H1 (cell line): ENCODE measurements around the gene TOP3B. TPM values are rescaled to one million over a fixed set of nuclear protein-coding genes. Genes with fewer than 3 reads are reported as not detected.

Experiments
- CTCF ChIA-PET: fragments of 300-600 bp; sonication (Branson Sonifier 250); formaldehyde crosslinking; loops from one replicate; lab custom pipeline; 2021; ENCODE audit not compliant: partially characterized antibody; lab: Charles Lee
- POLR2A ChIA-PET: fragments of 300-600 bp; sonication (Branson Sonifier 250); formaldehyde crosslinking; loops from one replicate; lab custom pipeline; 2021; ENCODE audit warnings: inconsistent platforms; ENCODE audit not compliant: partially characterized antibody; lab: Charles Lee
- DNase-seq, 2 experiments: peaks; one replicate each; pipeline versions ENCODE4 v3.0.0 to v3.0.0-alpha.2; 2010 to 2022; ENCODE audit warnings: low spot score in 2 of 2, low read depth in 1 of 2, mixed read lengths in 1 of 2
- FAIRE-seq: peaks from 2 replicates; lab custom pipeline; 2011; peaks lifted over from hg19 to GRCh38; lab: Jason Lieb, UNC
- H2AFZ ChIP-seq: 2 replicates; pipeline ENCODE4 v1.8.1; 2012; ENCODE audit warnings: low read length, inconsistent platforms
- H2AK5ac ChIP-seq: 2 replicates; pipeline ENCODE4 v1.6.1; 2013; ENCODE audit warnings: low read depth, low read length
- H2BK120ac ChIP-seq: replicated peaks from 2 replicates; pipeline ENCODE3; 2013; ENCODE audit warnings: low read depth, low read length, inconsistent platforms
- H2BK12ac ChIP-seq: 2 replicates; pipeline ENCODE4 v1.6.1; 2013; ENCODE audit warnings: low read depth, low read length
- H2BK15ac ChIP-seq: 2 replicates; pipeline ENCODE4 v1.6.1; 2013; ENCODE audit warnings: low read length
- H2BK20ac ChIP-seq: 2 replicates; pipeline ENCODE4 v1.6.1; 2013; ENCODE audit warnings: low read length
- H2BK5ac ChIP-seq: 2 replicates; pipeline ENCODE4 v1.6.1; 2013; ENCODE audit warnings: low read depth, low read length
- H3K14ac ChIP-seq: 2 replicates; pipeline ENCODE4 v1.6.1; 2013; ENCODE audit warnings: inconsistent platforms; ENCODE audit not compliant: insufficient read length
- H3K18ac ChIP-seq: 2 replicates; pipeline ENCODE4 v1.6.1; 2013; ENCODE audit warnings: low read length; ENCODE audit errors: extremely low read depth
- H3K23ac ChIP-seq: 2 replicates; pipeline ENCODE4 v1.6.1; 2013; ENCODE audit warnings: inconsistent platforms; ENCODE audit not compliant: insufficient read length
- H3K23me2 ChIP-seq: 2 replicates; pipeline ENCODE4 v1.6.1; 2013; ENCODE audit warnings: low read depth, low read length
- H3K27ac ChIP-seq: 2 replicates; pipeline ENCODE4 v1.6.1; 2011; ENCODE audit warnings: low read depth, low read length, inconsistent platforms
- H3K27me3 ChIP-seq, 4 experiments: replicated peaks in 1 of 4; 1 replicate in 1 of 4; 2 replicates in 3 of 4; pipeline versions ENCODE4 v1.6.1 to v1.8.1; 2011 to 2013; ENCODE audit warnings: low read length in 3 of 4, mild to moderate bottlenecking in 3 of 4, inconsistent platforms in 2 of 4, mixed read lengths in 2 of 4, moderate library complexity in 1 of 4; ENCODE audit not compliant: control insufficient read depth in 3 of 4, insufficient read depth in 3 of 4; ENCODE audit errors: extremely low read depth in 1 of 4
- H3K36me3 ChIP-seq, 4 experiments: 2 replicates each; pipeline versions ENCODE4 v1.6.1 to v1.8.1; 2011 to 2013; ENCODE audit warnings: mild to moderate bottlenecking in 4 of 4, low read length in 3 of 4, moderate library complexity in 2 of 4, control low read depth in 1 of 4, inconsistent platforms in 1 of 4; ENCODE audit not compliant: insufficient read depth in 4 of 4, control insufficient read depth in 2 of 4
- H3K4ac ChIP-seq: replicated peaks from 2 replicates; pipeline ENCODE3; 2013; ENCODE audit warnings: low read length, low read depth, mixed read lengths, inconsistent platforms; ENCODE audit not compliant: insufficient read length
- H3K4me1 ChIP-seq, 4 experiments: replicated peaks in 1 of 4; 1 replicate in 1 of 4; 2 replicates in 3 of 4; pipeline versions ENCODE4 v1.6.1 to v1.8.1; 2011 to 2013; ENCODE audit warnings: low read length in 3 of 4, inconsistent platforms in 2 of 4, mixed read lengths in 1 of 4; ENCODE audit not compliant: insufficient read depth in 4 of 4, control insufficient read depth in 3 of 4
- H3K4me2 ChIP-seq, 2 experiments: 2 replicates each; pipeline versions ENCODE4 v1.6.1 to v1.8.1; 2011 to 2013; ENCODE audit warnings: low read depth in 2 of 2, low read length in 2 of 2, control low read depth in 1 of 2, inconsistent platforms in 1 of 2, mild to moderate bottlenecking in 1 of 2; ENCODE audit not compliant: insufficient read depth in 1 of 2
- H3K4me3 ChIP-seq, 4 experiments: fragments of 200-600, 300-600 bp in 1 of 4; sonication (generic), shearing (Covaris generic), sonication (Bioruptor Twin) in 1 of 4; 2 replicates each; pipeline versions ENCODE4 v1.5.1 to v1.8.1; 2011 to 2016; ENCODE audit warnings: low read length in 4 of 4, low read depth in 3 of 4, control low read depth in 2 of 4, inconsistent platforms in 2 of 4, mild to moderate bottlenecking in 2 of 4, mixed read lengths in 1 of 4, moderate library complexity in 1 of 4; ENCODE audit not compliant: insufficient read depth in 2 of 4; ENCODE audit errors: extremely low read depth in 1 of 4
- H3K56ac ChIP-seq: replicated peaks from 2 replicates; pipeline ENCODE3; 2013; ENCODE audit warnings: low read depth, mild to moderate bottlenecking, mixed read lengths, low read length, inconsistent platforms; ENCODE audit not compliant: insufficient read length
- H3K79me1 ChIP-seq: 2 replicates; pipeline ENCODE4 v1.6.1; 2013; ENCODE audit warnings: low read depth, low read length, control low read depth
- H3K79me2 ChIP-seq, 2 experiments: 2 replicates each; pipeline versions ENCODE4 v1.6.1 to v1.8.1; 2012 to 2013; ENCODE audit warnings: low read length in 2 of 2, mild to moderate bottlenecking in 2 of 2, inconsistent platforms in 1 of 2; ENCODE audit not compliant: insufficient read depth in 2 of 2, control insufficient read depth in 1 of 2
- H3K9ac ChIP-seq, 4 experiments: replicated peaks in 1 of 4; 1 replicate in 1 of 4; 2 replicates in 3 of 4; pipeline versions ENCODE4 v1.6.1 to v1.8.1; 2011 to 2013; ENCODE audit warnings: low read depth in 3 of 4, low read length in 3 of 4, control low read depth in 2 of 4, mild to moderate bottlenecking in 2 of 4, moderate library complexity in 2 of 4, inconsistent platforms in 1 of 4; ENCODE audit errors: extremely low read depth in 1 of 4
- H3K9me3 ChIP-seq, 2 experiments: 2 replicates each; pipeline versions ENCODE4 v1.6.1 to v1.8.1; 2012 to 2013; ENCODE audit warnings: mild to moderate bottlenecking in 2 of 2, moderate library complexity in 2 of 2, control low read depth in 1 of 2, inconsistent platforms in 1 of 2, low read depth in 1 of 2, low read length in 1 of 2, mixed read lengths in 1 of 2; ENCODE audit not compliant: insufficient read depth in 2 of 2
- H4K20me1 ChIP-seq, 2 experiments: replicated peaks in 1 of 2; 2 replicates each; pipeline versions ENCODE3 to v1.8.1; 2011 to 2013; ENCODE audit warnings: inconsistent platforms in 2 of 2, low read length in 2 of 2, mild to moderate bottlenecking in 1 of 2; ENCODE audit not compliant: insufficient read depth in 2 of 2, control insufficient read depth in 1 of 2
- H4K5ac ChIP-seq: 2 replicates; pipeline ENCODE4 v1.6.1; 2013; ENCODE audit warnings: low read length, low read depth, mixed read lengths, inconsistent platforms; ENCODE audit not compliant: insufficient read length
- H4K8ac ChIP-seq: 2 replicates; pipeline ENCODE4 v1.8.0; 2013; ENCODE audit warnings: mild to moderate bottlenecking, moderate library complexity, low read length, inconsistent platforms; ENCODE audit not compliant: insufficient read depth; ENCODE audit errors: extremely low read depth
- H4K91ac ChIP-seq: replicated peaks from 2 replicates; pipeline ENCODE3; 2013; ENCODE audit warnings: low read length, mixed read lengths, inconsistent platforms; ENCODE audit not compliant: insufficient read length
- CEBPB ChIP-seq: IDR thresholded peaks from 2 replicates; pipeline ENCODE4 v1.6.1; 2012; ENCODE audit warnings: low read depth, low read length
- CTCF ChIP-seq, 3 experiments: IDR thresholded peaks; 1 replicate in 2 of 3; 2 replicates in 1 of 3; pipeline versions ENCODE4 v1.5.1 to v1.6.1; 2011; ENCODE audit warnings: low read length in 3 of 3, mild to moderate bottlenecking in 3 of 3, inconsistent platforms in 2 of 3, low read depth in 1 of 3, moderate library complexity in 1 of 3; ENCODE audit not compliant: insufficient read depth in 1 of 3; ENCODE audit errors: control extremely low read depth in 1 of 3
- MAFK ChIP-seq: IDR thresholded peaks from 2 replicates; pipeline ENCODE4 v1.6.1; 2012; ENCODE audit warnings: low read depth, mild to moderate bottlenecking, improper control_type of control experiment, low read length
- RAD21 ChIP-seq, 2 experiments: IDR thresholded peaks in 1 of 2; conservative IDR thresholded peaks in 1 of 2; 2 replicates each; pipeline ENCODE4 v1.6.1; 2011; ENCODE audit warnings: low read depth in 2 of 2, low read length in 2 of 2, improper control_type of control experiment in 1 of 2, inconsistent platforms in 1 of 2, mild to moderate bottlenecking in 1 of 2, moderate library complexity in 1 of 2
- RFX5 ChIP-seq: IDR thresholded peaks from 2 replicates; pipeline ENCODE4 v1.6.1; 2011; ENCODE audit warnings: low read depth, low read length, improper control_type of control experiment, borderline replicate concordance
- SIX5 ChIP-seq: IDR thresholded peaks from 2 replicates; pipeline ENCODE4 v1.6.1; 2011; ENCODE audit warnings: mild to moderate bottlenecking, low read depth, low read length
- WGBS, 2 experiments: shearing (Covaris generic) in 1 of 2; methylation state at CpG; one replicate each; pipeline versions ENCODE4 v1.1.6 to v1.1.7; 2013 to 2015; ENCODE audit warnings: low lambda C conversion rate in 2 of 2, mixed read lengths in 2 of 2, inconsistent platforms in 1 of 2, low coverage in 1 of 2, missing lambda C conversion rate in 1 of 2; ENCODE audit not compliant: insufficient replicate concordance in 2 of 2, insufficient coverage in 1 of 2, insufficient read length in 1 of 2; ENCODE audit errors: extremely low coverage in 1 of 2, missing lambda C conversion rate in 1 of 2; 5-methylcytosine and 5-hydroxymethylcytosine counted together
- polyA plus RNA-seq, 7 experiments: library from polyadenylated mRNA; depleted of rRNA in 3 of 7; stranded (reverse) in 5 of 7; unstranded in 2 of 7; fragments of >200 nt in 5 of 7; fragments of 200-250 nt in 2 of 7; gene quantifications; 1 replicate in 5 of 7; 2 replicates in 1 of 7; 4 replicates in 1 of 7; pipeline versions ENCODE4 v1.2.1 to v1.2.3, GENCODE V29; 2011 to 2013; ENCODE audit warnings: missing spikeins in 2 of 7, mixed read lengths in 2 of 7
- total RNA-seq: library from RNA; stranded (reverse); fragmentation: NEBNext Ultra II Directional; extraction: Animal tissue kit (Norgen Biotek cat#: 25700); gene quantifications from 2 replicates; pipeline ENCODE4 v1.2.1, GENCODE V29; 2021

TOP3B gene
- total and polyA plus RNA-seq, 2 of the 8 experiments (the other 6 are each of a cell fraction or from before 2014, with no cell fraction given), result 30.4 to 52.8 TPM

GRCh38 chr22:21972293-21972779 lies 10.3 kb downstream of the TOP3B start:
- DNase-seq, result peak in 1 of 2 experiments; percentile 91
- H4K91ac ChIP-seq, result no peak overlapping the region
- no peaks in the 10 kb centered on the region for H3K23me2 ChIP-seq
- H4K20me1 ChIP-seq, result peaks cover 3 to 28% of the 10 kb centered on the region in 2 experiments
- no peaks in the 10 kb centered on the region for H3K79me2 ChIP-seq
- ChIA-PET CTCF (interaction anchor here (0.6 to 4.1 kb wide), 19 partner anchors 10 to 291 kb away, joined by 3 to 47 read pairs (median 4); partner anchors contain the start of genes PPM1F and TOP3B), POLR2A (interaction anchor here (2.5 to 4.7 kb wide), 2 partner anchors 10 to 12 kb away, joined by 19 to 37 read pairs; partner anchors contain the start of gene TOP3B)
- H3K79me1 ChIP-seq, result peaks cover 4% of the 10 kb centered on the region
- no peaks in the 10 kb centered on the region for H3K4me1 ChIP-seq
- no peak overlapping the region for H3K56ac ChIP-seq
- H3K36me3 ChIP-seq, result peaks cover 26 to 48% (median 39%) of the 10 kb centered on the region in 4 experiments
- H3K27ac ChIP-seq, result no peak overlapping the region
- WGBS, 2 experiments, result 79% methylated on average over 7 of the region's 7 CpGs; no CpG with 5 or more reads in 1 of the 2 experiments
- H2BK120ac ChIP-seq, result no peak overlapping the region
- H3K18ac ChIP-seq, result no peak overlapping the region
- H3K14ac ChIP-seq, result no peak overlapping the region
- H2BK15ac ChIP-seq, result no peak overlapping the region
- H3K4me2 ChIP-seq, result no peak overlapping the region
- no peak overlapping the region for H2BK5ac ChIP-seq
- no peak overlapping the region for H4K5ac ChIP-seq
- no peak overlapping the region for H3K9ac ChIP-seq
- H3K4me3 ChIP-seq, result no peak overlapping the region
- H2AFZ ChIP-seq, result no peak overlapping the region
- H2AK5ac ChIP-seq, result no peak overlapping the region
- peaks cover 0 to 3% (median 0%) of the 10 kb centered on the region in 4 experiments; a peak in 1 of 7 replicates for H3K27me3 ChIP-seq
- peak; percentile 58 for FAIRE-seq
- H3K9me3 ChIP-seq, result no peaks in the 10 kb centered on the region
- no peak for TF ChIP-seq SIX5
- no peak for TF ChIP-seq RFX5
- TF ChIP-seq MAFK, result no peak
- TF ChIP-seq RAD21 (IDR thresholded peaks at IDR 0.05 in 1 of 2, conservative IDR thresholded peaks at IDR 0.05 in 1 of 2; ENCODE audit: low read depth in 2 of 2, low read length in 2 of 2), result peak; percentile 41 to 43; a peak in 3 of 4 replicates
- no peak for TF ChIP-seq CEBPB
- TF ChIP-seq CTCF (IDR thresholded peaks at IDR 0.05; ENCODE audit: control extremely low read depth in 1 of 3, insufficient read depth in 1 of 3, low read depth in 1 of 3, low read length in 3 of 3), result peak; percentile 71 to 85 (median 83)
- no peak overlapping the region for H2BK12ac ChIP-seq
- no peak overlapping the region for H3K4ac ChIP-seq
- H2BK20ac ChIP-seq, result no peak overlapping the region
- H4K8ac ChIP-seq, result no peak overlapping the region
- H3K23ac ChIP-seq, result no peak overlapping the region
